GM21367 (cell line): ENCODE results near the gene CLPTM1L.
"Not testable (repeated sequence)": the region's sequence is repeated elsewhere in the genome, so short reads cannot be mapped to it uniquely, and the experiment has no call there.

Experiments used
- ATAC-seq: cut with Tn5 transposase; IDR thresholded peaks from one replicate; pipeline ENCODE4 v1.9.1; 2021; ENCODE audit not compliant: unreplicated experiment

The CLPTM1L gene

DNA sequence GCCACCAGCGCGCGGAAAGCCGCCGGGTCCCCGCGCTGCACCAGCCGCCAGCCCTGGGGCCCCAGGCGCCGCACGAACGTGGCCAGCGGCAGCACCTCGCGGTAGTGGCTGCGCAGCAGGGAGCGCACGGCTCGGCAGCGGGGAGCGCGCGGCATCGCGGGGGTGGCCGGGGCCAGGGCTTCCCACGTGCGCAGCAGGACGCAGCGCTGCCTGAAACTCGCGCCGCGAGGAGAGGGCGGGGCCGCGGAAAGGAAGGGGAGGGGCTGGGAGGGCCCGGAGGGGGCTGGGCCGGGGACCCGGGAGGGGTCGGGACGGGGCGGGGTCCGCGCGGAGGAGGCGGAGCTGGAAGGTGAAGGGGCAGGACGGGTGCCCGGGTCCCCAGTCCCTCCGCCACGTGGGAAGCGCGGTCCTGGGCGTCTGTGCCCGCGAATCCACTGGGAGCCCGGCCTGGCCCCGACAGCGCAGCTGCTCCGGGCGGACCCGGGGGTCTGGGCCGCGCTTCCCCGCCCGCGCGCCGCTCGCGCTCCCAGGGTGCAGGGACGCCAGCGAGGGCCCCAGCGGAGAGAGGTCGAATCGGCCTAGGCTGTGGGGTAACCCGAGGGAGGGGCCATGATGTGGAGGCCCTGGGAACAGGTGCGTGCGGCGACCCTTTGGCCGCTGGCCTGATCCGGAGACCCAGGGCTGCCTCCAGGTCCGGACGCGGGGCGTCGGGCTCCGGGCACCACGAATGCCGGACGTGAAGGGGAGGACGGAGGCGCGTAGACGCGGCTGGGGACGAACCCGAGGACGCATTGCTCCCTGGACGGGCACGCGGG lies 49.9 kb downstream of the CLPTM1L start, which contains the start of gene TERT:
TERT (minus strand) TSS at position 234 of the 815 bp plus-strand sequence; CDS start at position 155, 79 bp downstream.
- no peak for ATAC-seq

DNA sequence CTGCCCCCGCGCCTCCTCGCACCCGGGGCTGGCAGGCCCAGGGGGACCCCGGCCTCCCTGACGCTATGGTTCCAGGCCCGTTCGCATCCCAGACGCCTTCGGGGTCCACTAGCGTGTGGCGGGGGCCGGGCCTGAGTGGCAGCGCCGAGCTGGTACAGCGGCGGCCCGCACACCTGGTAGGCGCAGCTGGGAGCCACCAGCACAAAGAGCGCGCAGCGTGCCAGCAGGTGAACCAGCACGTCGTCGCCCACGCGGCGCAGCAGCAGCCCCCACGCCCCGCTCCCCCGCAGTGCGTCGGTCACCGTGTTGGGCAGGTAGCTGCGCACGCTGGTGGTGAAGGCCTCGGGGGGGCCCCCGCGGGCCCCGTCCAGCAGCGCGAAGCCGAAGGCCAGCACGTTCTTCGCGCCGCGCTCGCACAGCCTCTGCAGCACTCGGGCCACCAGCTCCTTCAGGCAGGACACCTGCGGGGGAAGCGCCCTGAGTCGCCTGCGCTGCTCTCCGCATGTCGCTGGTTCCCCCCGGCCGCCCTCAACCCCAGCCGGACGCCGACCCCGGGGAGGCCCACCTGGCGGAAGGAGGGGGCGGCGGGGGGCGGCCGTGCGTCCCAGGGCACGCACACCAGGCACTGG lies 50.6 kb downstream of the CLPTM1L start:
- no peak for ATAC-seq

DNA sequence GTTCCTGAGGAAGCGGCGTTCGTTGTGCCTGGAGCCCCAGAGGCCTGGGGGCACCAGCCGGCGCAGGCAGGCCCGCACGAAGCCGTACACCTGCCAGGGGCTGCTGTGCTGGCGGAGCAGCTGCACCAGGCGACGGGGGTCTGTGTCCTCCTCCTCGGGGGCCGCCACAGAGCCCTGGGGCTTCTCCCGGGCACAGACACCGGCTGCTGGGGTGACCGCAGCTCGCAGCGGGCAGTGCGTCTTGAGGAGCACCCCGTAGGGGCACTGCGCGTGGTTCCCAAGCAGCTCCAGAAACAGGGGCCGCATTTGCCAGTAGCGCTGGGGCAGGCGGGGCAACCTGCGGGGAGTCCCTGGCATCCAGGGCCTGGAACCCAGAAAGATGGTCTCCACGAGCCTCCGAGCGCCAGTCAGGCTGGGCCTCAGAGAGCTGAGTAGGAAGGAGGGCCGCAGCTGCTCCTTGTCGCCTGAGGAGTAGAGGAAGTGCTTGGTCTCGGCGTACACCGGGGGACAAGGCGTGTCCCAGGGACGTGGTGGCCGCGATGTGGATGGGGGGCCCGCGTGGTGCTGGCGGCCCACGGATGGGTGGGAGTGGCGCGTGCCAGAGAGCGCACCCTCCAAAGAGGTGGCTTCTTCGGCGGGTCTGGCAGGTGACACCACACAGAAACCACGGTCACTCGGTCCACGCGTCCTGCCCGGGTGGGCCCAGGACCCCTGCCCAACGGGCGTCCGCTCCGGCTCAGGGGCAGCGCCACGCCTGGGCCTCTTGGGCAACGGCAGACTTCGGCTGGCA lies 51.3 kb downstream of the CLPTM1L start:
- ATAC-seq = no peak

DNA sequence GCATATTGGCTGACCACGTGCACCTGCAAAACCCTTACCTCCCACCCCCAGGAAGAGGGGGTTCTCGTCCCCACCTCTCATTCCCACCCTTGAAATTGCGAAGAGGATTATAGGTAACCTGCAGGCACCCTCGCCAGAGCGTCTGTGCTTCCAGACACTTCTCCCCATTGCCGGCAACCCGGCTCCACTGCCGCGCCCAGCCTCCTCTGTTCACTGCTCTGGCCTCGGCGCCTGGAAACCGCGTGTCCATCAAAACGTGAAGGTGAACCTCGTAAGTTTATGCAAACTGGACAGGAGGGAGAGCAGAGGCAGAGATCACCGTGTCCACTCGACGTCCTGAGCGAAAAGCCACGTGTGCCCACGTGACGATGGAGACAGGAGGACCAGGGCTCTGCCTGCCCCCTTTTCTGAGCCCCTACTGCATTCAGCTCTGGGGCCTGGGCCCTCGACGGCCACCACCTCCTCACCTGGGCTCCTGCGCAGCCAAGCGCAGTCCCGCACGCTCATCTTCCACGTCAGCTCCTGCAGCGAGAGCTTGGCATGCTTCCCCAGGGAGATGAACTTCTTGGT lies 52.0 kb downstream of the CLPTM1L start:
- ATAC-seq = no peak

DNA sequence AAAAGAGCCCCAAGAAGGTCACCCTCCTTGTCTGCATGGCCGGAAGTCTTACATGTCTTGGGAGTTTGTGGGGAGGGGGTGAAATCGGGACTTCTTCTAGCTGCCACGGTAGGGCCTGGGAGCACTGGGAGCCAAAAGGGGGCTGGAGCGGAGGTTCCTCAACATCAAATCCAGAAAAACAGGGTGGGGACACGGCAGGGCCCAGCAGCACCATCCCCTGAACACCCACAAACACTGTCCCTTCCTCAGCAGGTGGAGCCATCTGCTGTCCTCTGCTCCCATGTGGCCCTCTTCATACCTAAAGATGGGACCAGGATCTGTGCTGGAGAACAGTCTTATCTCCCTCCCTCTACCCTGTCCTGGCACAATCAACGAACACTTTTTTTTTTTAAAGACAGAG lies 52.8 kb downstream of the CLPTM1L start:
- no peak for ATAC-seq

DNA sequence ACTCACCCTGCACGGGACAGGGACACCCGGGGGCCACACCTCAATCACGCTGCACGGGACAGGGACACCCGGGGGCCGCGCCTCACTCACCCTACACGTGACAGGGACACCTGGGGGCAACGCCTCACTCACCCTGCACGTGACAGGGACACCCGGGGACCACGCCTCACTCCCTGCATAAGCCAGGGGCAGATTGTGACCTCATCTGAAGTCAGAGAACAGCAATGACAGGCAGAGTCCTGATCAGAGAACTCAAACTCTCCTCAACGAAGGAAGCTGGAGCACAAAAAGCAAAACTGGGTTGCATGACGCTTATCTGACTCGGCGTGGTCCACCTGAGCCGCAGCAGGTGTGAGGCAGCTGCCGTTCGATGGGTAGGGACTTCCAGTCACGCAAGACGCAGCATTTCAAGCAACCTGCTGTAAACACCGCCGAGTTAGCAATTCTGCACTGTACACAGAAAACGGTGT lies 53.3 kb downstream of the CLPTM1L start:
- no peak for ATAC-seq

DNA sequence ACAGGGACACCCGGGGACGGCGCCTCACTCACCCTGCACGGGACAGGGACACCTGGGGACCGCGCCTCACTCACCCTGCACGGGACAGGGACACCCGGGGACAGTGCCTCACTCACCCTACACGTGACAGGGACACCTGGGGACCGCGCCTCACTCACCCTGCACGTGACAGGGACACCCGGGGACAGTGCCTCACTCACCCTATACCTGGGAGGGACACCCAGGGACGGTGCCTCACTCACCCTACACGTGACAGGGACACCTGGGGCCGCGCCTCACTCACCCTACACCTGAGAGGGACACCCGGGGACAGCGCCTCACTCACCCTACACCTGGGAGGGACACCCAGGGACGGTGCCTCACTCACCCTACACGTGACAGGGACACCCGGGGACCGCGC lies 53.9 kb downstream of the CLPTM1L start:
- not testable (repeated sequence) for ATAC-seq

DNA sequence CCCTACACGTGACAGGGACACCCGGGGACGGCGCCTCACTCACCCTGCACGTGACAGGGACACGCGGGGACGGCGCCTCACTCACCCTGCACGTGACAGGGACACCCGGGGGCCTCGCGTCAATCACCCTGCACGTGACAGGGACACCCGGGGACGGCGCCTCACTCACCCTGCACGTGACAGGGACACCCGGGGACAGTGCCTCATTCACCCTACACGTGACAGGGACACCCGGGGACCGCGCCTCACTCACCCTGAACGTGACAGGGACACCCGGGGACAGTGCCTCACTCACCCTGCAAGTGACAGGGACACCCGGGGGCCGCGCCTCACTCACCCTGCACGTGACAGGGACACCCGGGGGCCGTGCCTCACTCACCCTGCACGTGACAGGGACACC lies 55.3 kb downstream of the CLPTM1L start:
- ATAC-seq = not testable (repeated sequence)

DNA sequence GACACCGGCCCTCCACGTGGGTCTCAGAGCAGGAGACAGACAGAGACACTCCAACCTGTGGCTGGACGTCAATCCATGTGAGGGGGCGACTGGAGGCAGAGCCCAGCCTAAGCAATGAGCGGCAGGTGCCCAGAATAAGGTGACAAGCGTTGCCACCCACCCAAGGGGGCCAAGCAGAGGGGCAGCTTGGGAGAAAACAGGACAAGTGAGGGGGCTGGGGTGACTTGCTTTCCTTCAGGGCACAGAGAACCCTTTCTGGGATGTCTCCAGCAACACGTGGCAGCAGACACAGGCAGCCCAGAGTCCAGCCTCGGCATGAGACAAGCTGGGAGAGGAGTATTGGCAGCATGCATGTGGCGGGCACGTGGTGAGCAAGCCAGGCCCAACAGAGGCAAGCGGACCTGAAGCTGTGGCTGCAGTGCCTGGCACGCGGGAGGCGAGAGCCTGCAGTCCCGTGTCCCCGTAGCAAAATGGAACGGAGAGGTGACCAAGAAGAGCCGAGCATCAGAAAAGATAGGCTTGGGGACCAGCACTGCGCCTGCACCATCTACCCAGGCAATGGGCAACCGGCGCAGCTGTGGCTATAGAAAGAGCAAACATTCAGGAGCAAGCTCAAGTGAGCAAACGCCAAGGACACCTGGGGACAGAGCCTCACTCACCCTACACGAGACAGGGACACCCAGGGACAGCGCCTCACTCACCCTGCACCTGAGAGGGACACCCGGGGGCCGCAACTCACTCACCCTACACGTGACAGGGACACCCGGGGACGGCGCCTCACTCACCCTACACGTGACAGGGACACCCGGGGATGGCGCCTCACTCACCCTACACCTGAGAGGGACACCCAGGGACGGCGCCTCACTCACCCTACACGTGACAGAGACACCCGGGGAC lies 56.2 kb downstream of the CLPTM1L start:
- no peak for ATAC-seq

DNA sequence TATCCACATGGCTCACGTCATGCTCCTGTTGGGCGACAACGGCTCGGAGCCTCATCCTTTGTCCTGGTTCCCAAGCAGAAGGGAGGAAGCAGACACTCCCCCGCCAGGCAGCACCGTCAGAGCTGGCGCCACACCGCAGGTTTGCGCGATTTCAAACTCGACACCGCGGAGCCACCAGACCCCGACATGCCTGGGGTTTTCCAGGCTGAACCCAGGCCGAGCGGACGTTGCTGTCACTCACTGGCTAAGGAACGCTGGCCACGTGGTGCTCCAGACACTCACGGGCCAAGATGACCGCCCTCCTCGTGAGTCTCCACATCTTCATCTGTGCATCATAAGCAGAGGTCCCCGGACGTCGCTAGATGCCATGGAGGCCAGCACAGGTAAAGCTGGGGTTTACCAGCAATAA lies 59.0 kb downstream of the CLPTM1L start:
- ATAC-seq = no peak

DNA sequence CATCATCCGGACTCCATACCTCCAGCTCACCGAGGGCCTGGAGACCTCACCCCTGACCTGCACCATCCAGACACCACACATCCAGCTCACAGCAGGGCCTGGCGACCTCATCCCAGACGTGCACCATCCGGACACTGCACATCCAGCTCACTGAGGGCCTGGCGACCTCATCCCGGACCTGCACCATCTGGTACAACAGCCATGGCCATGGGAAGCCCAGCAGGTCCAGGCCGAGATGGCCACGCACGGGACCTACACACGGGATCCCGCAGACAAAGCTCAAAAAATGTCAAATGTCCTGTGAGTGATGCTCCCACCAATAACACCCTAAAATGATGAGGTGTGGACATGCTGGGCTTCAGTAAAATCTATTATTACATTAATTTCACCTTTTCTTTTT lies 59.8 kb downstream of the CLPTM1L start:
- ATAC-seq = no peak

DNA sequence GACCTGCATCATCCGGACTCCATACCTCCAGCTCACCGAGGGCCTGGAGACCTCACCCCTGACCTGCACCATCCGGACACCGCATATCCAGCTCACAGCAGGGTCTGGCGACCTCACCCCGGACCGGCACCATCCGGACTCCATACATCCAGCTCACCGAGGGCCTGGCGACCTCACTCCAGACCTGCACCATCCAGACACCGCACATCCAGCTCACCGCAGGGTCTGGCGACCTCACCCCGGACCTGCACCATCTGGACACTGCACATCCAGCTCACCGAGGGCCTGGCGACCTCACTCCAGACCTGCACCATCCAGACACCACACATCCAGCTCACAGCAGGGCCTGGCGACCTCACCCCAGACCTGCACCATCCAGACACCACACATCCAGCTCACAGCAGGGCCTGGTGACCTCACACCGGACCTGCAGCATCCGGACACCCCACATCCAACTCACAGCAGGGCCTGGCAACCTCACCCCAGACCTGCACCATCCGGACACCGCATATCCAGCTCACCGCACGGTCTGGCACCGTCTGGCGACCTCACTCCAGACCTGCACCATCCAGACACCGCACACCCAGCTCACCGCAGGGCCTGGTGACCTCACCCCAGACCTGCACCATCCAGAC lies 60.4 kb downstream of the CLPTM1L start:
- ATAC-seq = not testable (repeated sequence)

DNA sequence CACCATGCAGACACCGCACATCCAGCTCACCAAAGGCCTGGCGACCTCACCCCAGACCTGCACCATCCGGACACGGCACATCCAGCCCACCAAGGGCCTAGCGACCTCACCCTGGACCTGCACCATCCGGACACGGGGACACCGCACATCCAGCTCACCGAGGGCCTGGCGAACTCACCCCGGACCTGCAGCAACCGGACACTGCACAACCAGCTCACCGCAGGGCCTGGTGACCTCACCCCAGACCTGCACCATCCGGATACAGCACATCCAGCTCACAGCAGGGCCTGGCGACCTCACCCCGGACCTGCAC lies 61.2 kb downstream of the CLPTM1L start:
- ATAC-seq = not testable (repeated sequence)

DNA sequence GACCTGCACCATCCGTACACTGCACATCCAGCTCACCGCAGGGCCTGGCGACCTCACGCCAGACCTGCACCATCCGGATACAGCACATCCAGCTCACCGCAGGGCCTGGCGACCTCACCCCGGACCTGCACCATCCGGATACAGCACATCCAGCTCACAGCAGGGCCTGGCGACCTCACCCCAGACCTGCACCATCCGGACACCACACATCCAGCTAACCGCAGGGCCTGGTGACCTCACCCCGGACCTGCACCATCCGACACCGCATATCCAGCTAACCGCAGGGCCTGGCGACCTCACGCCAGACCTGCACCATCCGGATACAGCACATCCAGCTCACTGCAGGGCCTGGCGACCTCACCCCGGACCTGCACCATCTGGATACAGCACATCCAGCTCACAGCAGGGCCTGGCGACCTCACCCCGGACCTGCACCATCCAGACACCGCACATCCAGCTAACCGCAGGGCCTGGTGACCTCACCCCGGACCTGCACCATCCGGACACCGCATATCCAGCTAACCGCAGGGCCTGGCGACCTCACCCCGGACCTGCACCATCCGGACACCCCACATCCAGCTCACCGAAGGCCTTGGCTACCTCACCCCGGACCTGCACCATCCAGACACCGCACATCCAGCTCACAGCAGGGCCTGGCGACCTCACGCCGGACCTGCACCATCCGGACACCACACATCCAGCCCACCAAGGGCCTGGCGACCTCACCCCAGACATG lies 61.7 kb downstream of the CLPTM1L start:
- ATAC-seq = not testable (repeated sequence)

DNA sequence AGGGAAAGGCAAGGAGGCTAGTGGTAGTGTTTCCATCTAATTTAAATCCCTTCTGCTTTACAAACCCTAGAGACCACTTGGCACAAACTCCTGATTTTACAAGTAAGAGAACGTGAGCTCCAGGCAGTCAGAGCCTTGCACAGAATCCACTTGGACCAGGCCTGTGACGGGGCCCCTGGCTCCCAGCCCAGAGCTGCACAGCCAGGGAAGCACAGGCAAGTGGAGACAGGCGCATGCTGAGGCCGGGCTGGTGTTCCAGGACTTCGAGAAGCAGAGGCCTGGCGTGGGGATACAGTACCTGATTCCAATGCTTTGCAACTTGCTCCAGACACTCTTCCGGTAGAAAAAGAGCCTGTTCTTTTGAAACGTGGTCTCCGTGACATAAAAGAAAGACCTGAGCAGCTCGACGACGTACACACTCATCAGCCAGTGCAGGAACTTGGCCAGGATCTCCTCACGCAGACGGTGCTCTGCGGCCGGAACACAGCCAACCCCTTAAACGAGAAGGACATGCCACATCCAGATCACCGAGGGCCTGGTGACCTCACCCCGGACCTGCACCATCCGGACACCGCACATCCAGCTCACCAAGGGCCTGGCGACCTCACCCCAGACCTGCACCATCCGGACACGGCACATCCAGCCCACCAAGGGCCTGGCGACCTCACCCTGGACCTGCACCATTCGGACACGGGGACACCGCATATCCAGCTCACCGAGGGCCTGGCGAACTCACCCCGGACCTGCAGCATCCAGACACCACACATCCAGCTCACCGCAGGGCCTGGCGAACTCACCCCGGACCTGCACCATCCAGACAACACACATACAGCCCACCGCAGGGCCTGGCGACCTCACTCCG lies 62.5 kb downstream of the CLPTM1L start:
- ATAC-seq = no peak

DNA sequence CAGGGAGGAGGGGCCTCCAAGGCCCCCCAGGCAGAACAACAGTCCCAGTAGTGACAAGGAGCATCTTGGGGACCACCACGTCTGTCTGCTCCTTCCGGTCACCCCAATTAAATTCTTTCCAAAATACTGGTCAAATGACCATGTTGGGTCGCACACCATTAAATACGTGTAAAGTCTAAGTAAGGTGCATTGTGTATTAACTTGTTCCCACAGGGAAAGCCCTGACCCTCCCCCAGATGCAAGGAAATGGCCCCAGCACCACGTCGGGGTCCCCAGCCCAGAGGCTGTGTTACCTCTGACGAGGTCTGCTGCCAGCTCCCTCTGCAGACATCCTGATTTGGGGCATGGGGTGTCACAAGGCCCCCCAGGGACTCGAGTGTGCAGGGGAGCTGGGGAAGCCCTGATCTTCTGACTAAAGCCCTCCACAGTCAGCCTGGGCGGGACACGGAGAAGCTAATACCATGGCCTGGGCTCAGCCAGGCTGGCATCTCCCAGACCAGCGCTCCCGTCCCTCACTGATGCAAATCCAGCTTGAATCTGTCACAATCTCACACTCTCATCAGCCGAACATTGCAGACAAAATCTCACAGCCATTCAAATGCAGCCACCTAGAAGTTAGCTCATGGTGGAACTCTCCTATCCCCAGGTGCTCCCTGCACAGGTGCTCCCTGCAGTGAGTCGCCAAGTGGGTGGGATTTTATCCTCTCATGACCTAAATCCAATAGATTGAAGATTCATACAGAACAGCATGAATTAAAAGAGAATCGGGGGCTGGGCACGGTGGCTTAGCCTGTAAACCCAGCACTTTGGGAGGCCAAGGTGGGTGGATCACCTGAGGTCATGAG lies 63.6 kb downstream of the CLPTM1L start:
- no peak for ATAC-seq
